T47D (cell line): ENCODE data around the gene APBA2.
A peak's percentile ranks its signal among the peaks of the same experiment; 100 is the strongest.

Source experiments
- DNase-seq, 2 experiments: peaks; one replicate each; pipeline versions ENCODE4 v3.0.0 to v3.0.0-alpha.2; 2011 to 2012; ENCODE audit warnings: low read depth in 1 of 2, low spot score in 1 of 2
- JUND ChIP-seq: IDR thresholded peaks from 2 replicates; pipeline ENCODE4 v1.6.1; 2012; ENCODE audit warnings: low read depth
- in situ Hi-C: cut with HindIII; loops from 2 replicates; pipeline ENCODE4 v1.10.0; 2016; ENCODE audit warnings: low sequenced_read_pairs, low pct_unique_long_range_greater_than_20kb

The APBA2 gene

GRCh38 chr15:29134641-29135308 is 249.0 kb downstream of the APBA2 start:
- DNase-seq, result no peak
- no peak for TF ChIP-seq JUND
- in situ Hi-C loops, result no loop called here

GRCh38 chr15:29135309-29135657 is 249.5 kb downstream of the APBA2 start:
- DNase-seq, result no peak
- no peak for TF ChIP-seq JUND
- in situ Hi-C loops, result no loop called here

- no peak for TF ChIP-seq JUND
- DNase-seq, result no peak
- in situ Hi-C loops, result no loop called here
Measured at GRCh38 chr15:29135702-29136646, 250.2 kb downstream of the APBA2 start.

GRCh38 chr15:29138260-29138659 is 252.5 kb downstream of the APBA2 start:
- in situ Hi-C loops, result no loop called here
- TF ChIP-seq JUND, result no peak
- DNase-seq, result no peak

GRCh38 chr15:29139072-29139471 is 253.3 kb downstream of the APBA2 start:
- DNase-seq, result no peak
- in situ Hi-C loops, result no loop called here
- TF ChIP-seq JUND, result no peak

GRCh38 chr15:29139540-29140459 is 254.0 kb downstream of the APBA2 start:
- in situ Hi-C loops, result no loop called here
- DNase-seq, result peak; percentile 48 to 65
- no peak for TF ChIP-seq JUND

GRCh38 chr15:29140475-29141307 is 254.9 kb downstream of the APBA2 start:
- no peak for DNase-seq
- TF ChIP-seq JUND, result no peak
- in situ Hi-C loops, result no loop called here

GRCh38 chr15:29141308-29142128 is 255.7 kb downstream of the APBA2 start:
- in situ Hi-C loops, result no loop called here
- DNase-seq, result no peak
- TF ChIP-seq JUND, result no peak

GRCh38 chr15:29142129-29142747 is 256.5 kb downstream of the APBA2 start:
- no peak for DNase-seq
- in situ Hi-C loops, result no loop called here
- TF ChIP-seq JUND, result no peak

GRCh38 chr15:29143293-29143692 is 257.5 kb downstream of the APBA2 start:
- TF ChIP-seq JUND, result no peak
- no peak for DNase-seq
- in situ Hi-C loops, result no loop called here
